SK-N-MC (cell line): Measurements from ENCODE around the gene BBIP1.
A peak's percentile ranks its signal among the peaks of the same experiment; 100 is the strongest.

Experiments
- DNase-seq: peaks from one replicate; pipeline ENCODE4 v3.0.0-alpha.2; 2011; ENCODE audit warnings: low read depth, low spot score
- H3K27ac ChIP-seq: fragments of 200-600 bp; sonication (generic); 2 replicates; pipeline ENCODE4 v1.5.1; 2016; ENCODE audit warnings: mixed run types
- H3K36me3 ChIP-seq: fragments of 200-600 bp; sonication (generic); 2 replicates; pipeline ENCODE4 v1.6.1; 2017; ENCODE audit warnings: antibody characterized with exemption, low read length, mixed read lengths; ENCODE audit not compliant: insufficient read depth
- H3K4me3 ChIP-seq: fragments of 200-600 bp; sonication (generic); 2 replicates; pipeline ENCODE4 v1.5.1; 2016
- H3K9ac ChIP-seq: fragments of 200-600 bp; sonication (generic); 2 replicates; pipeline ENCODE4 v1.8.0; 2017; ENCODE audit warnings: mixed run types, mixed read lengths; ENCODE audit not compliant: insufficient read length
- H3K9me3 ChIP-seq: fragments of 200-600 bp; sonication (generic); 2 replicates; pipeline ENCODE4 v1.6.1; 2017; ENCODE audit warnings: low read depth, mild to moderate bottlenecking, antibody characterized with exemption, low read length, moderate library complexity, mixed read lengths
- EZH2 ChIP-seq: fragments of 200-600 bp; sonication (generic); IDR thresholded peaks from one replicate; pipeline ENCODE4 v1.6.1; 2017; ENCODE audit warnings: antibody characterized with exemption
- FOXP2 ChIP-seq: optimal IDR thresholded peaks from 2 replicates; pipeline ENCODE3; 2011; ENCODE audit warnings: mild to moderate bottlenecking, moderate library complexity; ENCODE audit not compliant: insufficient read depth; ENCODE audit errors: extremely low read length, control extremely low read depth
- POLR2AphosphoS5 ChIP-seq: IDR thresholded peaks from 2 replicates; pipeline ENCODE4 v1.6.1; 2012; ENCODE audit warnings: mild to moderate bottlenecking, low read depth, low read length, borderline replicate concordance

Gene BBIP1

DNA sequence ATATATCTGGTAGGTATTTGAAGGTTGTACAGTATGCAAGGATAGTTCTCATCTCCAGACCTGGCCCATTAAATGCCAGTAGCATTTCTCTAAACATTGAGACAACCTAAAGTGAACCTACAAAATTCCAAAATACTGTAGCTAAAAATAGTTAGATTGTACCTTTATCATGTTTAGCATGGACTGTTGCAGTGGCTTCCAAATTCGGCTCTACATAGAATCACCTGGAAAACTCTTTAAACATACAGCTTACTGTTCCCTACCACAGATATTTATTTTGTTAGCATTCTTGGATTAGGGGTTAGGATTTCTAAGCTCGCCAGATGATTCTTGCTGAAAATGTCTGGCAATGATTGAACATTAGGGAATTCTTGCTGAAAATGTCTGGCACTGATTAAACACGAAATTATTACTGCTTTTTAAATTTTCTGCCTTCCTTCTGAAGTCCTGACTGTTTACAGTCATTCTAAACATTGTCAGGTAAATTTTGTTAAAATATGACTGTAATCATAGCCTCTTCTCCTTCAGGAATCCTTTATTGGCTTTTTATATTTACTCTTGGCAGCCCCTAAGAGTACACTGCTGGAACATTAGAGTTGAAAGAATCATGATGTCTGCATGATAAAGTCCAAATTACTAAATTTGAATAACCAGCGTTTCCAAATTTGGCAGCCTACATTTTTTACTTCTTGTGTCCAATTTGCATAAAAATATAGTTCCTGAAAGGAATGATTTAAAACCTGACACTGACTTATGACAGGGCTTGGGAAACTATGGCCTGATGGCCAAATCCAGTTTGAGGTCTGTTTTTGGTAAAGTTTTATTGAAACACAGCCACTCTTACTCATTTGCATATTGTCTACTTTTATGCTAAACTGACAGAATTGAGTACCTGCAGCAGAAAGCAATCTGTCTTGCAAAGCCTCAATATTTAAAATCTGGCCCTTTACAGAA is 40.7 kb upstream of the BBIP1 start:
- Histone ChIP-seq H3K4me3 (no peak overlapping the region), H3K9me3 (no peaks in the 10 kb centered on the region), H3K9ac (no peak overlapping the region), H3K27ac (peak overlapping the region; percentile 62), H3K36me3 (no peaks in the 10 kb centered on the region)
- TF ChIP-seq POLR2AphosphoS5 (no peak), EZH2 (no peak), FOXP2 (no peak)
- no peak for DNase-seq

- H3K4me3 ChIP-seq = no peak overlapping the region
- H3K9ac ChIP-seq = no peak overlapping the region
- no peaks in the 10 kb centered on the region for H3K9me3 ChIP-seq
- H3K36me3 ChIP-seq = no peaks in the 10 kb centered on the region
- no peak overlapping the region for H3K27ac ChIP-seq
- TF ChIP-seq EZH2 = no peak
- TF ChIP-seq POLR2AphosphoS5 = no peak
- TF ChIP-seq FOXP2 = no peak
- no peak for DNase-seq
These were observed 38.6 kb upstream of the BBIP1 start for GRCh38 chr10:110957606-110958005.

- no peak overlapping the region for H3K27ac ChIP-seq
- no peak overlapping the region for H3K9ac ChIP-seq
- DNase-seq = no peak
- H3K4me3 ChIP-seq = no peak overlapping the region
- TF ChIP-seq FOXP2 (no peak), EZH2 (no peak), POLR2AphosphoS5 (no peak)
- no peaks in the 10 kb centered on the region for H3K36me3 ChIP-seq
- no peaks in the 10 kb centered on the region for H3K9me3 ChIP-seq
These were observed 32.4 kb upstream of the BBIP1 start for GRCh38 chr10:110951381-110951780.

DNA sequence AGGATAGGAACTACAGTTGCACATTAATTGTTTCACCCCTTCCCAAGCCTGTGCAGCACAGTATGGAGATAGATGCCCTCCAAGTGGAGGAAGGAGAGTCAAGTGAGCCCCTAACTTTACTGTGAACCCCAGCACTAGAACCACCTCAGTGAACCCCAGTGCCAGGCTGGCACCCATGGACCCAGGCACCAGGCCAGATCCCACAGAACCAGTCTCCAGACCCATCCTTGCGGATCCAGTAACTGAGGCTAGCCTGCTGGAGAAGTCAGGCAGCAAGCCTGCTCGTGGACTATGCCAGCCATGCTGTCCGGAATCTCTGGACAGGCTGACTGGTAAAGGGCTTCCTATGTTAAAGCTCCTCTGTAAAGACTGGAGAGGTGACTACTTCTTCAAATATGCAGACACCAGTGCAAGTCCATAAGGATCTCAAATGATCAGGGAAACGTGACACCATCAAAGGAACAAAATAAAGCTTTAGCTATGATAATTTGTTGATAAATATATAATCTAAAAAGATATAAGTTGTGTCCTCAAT is 28.1 kb upstream of the BBIP1 start:
- H3K27ac ChIP-seq = no peak overlapping the region

DNA sequence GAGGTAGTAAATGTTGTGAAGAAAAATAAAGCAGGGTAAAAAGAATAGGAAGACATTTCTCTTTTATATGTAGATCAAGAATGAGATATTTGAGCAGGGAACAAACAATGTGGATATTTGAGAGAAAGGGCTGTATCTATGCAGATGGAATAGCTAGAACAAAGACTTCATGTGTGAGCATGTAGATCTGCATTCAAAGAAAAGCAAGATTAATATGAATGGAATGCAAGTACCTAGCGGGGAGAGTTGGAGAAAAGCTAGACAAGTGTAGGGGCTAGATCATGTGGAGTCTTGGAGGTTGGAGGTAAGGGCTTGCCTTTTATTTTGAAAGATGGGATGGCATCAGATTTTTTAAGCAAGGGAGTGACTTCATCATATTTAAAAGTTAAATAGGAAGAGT is 27.5 kb upstream of the BBIP1 start:
- Histone ChIP-seq H3K9me3 (no peaks in the 10 kb centered on the region), H3K36me3 (peaks cover 11% of the 10 kb centered on the region), H3K27ac (no peak overlapping the region), H3K4me3 (no peak overlapping the region), H3K9ac (no peak overlapping the region)
- DNase-seq = no peak
- TF ChIP-seq EZH2 (no peak), POLR2AphosphoS5 (no peak), FOXP2 (no peak)

More for the DNA sequence above, 28.1 kb upstream of the BBIP1 start:
- Histone ChIP-seq H3K4me3 (no peak overlapping the region), H3K36me3 (peaks cover 8% of the 10 kb centered on the region), H3K9ac (no peak overlapping the region), H3K9me3 (no peaks in the 10 kb centered on the region)
- no peak for DNase-seq
- TF ChIP-seq POLR2AphosphoS5 = no peak
- no peak for TF ChIP-seq EZH2
- TF ChIP-seq FOXP2 = no peak

DNA sequence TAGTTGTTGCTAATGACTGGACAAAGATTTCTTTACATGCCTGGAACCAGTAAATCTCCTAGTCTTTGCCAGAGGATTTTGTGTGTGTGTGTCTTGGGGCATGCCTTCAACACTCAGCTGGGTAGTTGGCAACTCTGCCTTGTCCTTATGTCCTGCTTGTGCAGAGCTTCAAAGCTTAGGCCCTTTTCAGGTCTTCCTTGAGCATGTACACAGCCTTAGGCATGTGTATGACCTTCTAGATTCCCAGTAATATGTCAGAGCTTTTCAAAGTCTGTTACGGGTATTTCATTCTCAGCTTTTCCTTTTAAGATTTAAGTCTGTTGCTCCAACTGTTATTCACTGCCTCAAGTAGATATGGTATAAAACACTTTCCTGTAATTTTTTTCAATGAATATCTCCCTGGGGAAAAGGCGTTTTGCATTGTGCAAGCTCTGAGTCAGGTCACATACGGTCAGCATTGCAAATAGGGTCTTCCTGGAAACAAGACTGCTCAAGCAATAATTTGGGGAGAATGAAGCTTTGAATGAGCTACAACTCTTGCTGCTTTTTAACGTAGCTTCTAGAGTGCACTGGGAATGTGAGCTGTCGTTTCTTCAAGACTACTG is 25.9 kb upstream of the BBIP1 start:
- H3K9ac ChIP-seq = no peak overlapping the region
- DNase-seq = no peak
- no peak overlapping the region for H3K27ac ChIP-seq
- TF ChIP-seq FOXP2 = no peak
- TF ChIP-seq POLR2AphosphoS5 = no peak
- TF ChIP-seq EZH2 = no peak
- peaks cover 11% of the 10 kb centered on the region for H3K36me3 ChIP-seq
- H3K9me3 ChIP-seq = no peaks in the 10 kb centered on the region
- no peak overlapping the region for H3K4me3 ChIP-seq

DNA sequence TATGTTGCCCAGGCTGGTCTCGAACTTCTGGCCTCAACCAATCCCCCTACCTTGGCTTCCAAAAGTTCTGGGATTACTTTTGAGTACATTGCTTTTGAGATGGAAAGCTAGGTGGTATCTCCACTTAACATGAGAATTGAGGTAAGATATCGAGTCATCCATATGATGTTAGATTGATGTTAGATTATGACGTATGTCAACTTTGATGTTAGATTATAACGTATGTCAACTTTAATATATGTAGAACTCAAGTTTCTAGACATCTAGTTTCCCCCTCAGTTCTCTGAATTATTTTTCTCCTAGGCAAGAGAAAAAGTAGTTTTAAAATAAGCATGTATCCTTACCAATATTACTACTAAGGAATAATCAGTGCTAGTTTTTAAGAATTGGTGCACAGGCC is 20.4 kb upstream of the BBIP1 start:
- peaks cover 11% of the 10 kb centered on the region for H3K36me3 ChIP-seq
- no peak for DNase-seq
- H3K4me3 ChIP-seq = no peak overlapping the region
- no peak overlapping the region for H3K9ac ChIP-seq
- H3K9me3 ChIP-seq = no peaks in the 10 kb centered on the region
- no peak overlapping the region for H3K27ac ChIP-seq
- TF ChIP-seq FOXP2 (no peak), EZH2 (no peak), POLR2AphosphoS5 (no peak)

DNA sequence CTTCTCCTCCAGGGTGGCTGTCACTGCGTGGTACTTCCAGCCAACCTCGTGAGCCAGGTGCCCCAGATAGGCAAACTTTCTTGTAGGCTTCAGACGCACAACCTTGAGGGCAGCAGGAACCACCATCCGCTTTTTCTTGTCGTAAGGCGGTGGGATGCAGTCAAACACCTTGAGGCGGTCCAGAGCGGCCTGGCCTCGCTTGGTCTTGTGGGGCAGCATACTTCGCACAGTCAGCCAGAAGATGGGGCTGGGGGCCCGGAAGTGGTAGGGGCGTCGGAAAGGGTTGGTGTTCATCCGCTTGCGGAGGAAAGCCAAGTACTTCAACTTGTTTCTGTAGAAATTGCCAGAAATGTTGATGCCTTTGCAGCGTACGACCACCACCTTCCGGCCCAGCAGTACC is 17.8 kb upstream of the BBIP1 start:
- H3K9me3 ChIP-seq = no peaks in the 10 kb centered on the region
- TF ChIP-seq FOXP2 (no peak), POLR2AphosphoS5 (no peak), EZH2 (no peak)
- no peaks in the 10 kb centered on the region for H3K36me3 ChIP-seq

More for the DNA sequence above, 17.8 kb upstream of the BBIP1 start:
- H3K4me3 ChIP-seq = no peak overlapping the region
- no peak for DNase-seq
- no peak overlapping the region for H3K9ac ChIP-seq
- H3K27ac ChIP-seq = no peak overlapping the region
